H1 (cell line): ENCODE measurements around the gene LRRTM4. TPM values are rescaled to one million over a fixed set of nuclear protein-coding genes. Genes with fewer than 3 reads are reported as not detected.

ENCODE experiments used
- FOSL1 ChIP-seq: IDR thresholded peaks from 2 replicates; pipeline ENCODE4 v1.6.1; 2011; ENCODE audit warnings: mild to moderate bottlenecking, low read depth, low read length, moderate library complexity; ENCODE audit not compliant: insufficient read depth
- POU5F1 ChIP-seq: IDR thresholded peaks from 2 replicates; pipeline ENCODE4 v1.6.1; 2011; ENCODE audit warnings: low read depth, mild to moderate bottlenecking, low read length, moderate library complexity
- SIRT6 ChIP-seq: IDR thresholded peaks from one replicate; pipeline ENCODE4 v1.7.1; 2012; ENCODE audit warnings: low read length, inconsistent platforms
- polyA plus RNA-seq, 7 experiments: library from polyadenylated mRNA; depleted of rRNA in 3 of 7; stranded (reverse) in 5 of 7; unstranded in 2 of 7; fragments of >200 nt in 5 of 7; fragments of 200-250 nt in 2 of 7; gene quantifications; 1 replicate in 5 of 7; 2 replicates in 1 of 7; 4 replicates in 1 of 7; pipeline versions ENCODE4 v1.2.1 to v1.2.3, GENCODE V29; 2011 to 2013; ENCODE audit warnings: missing spikeins in 2 of 7, mixed read lengths in 2 of 7
- total RNA-seq: library from RNA; stranded (reverse); fragmentation: NEBNext Ultra II Directional; extraction: Animal tissue kit (Norgen Biotek cat#: 25700); gene quantifications from 2 replicates; pipeline ENCODE4 v1.2.1, GENCODE V29; 2021

The LRRTM4 gene
- total and polyA plus RNA-seq, 2 of the 8 experiments (the other 6 are each of a cell fraction or from before 2014, with no cell fraction given) = 3.6 to 9.5 TPM

GRCh38 chr2:77322431-77322830, 199.7 kb downstream of the LRRTM4 start (continued):
- TF ChIP-seq SIRT6 (no peak), POU5F1 (no peak), FOSL1 (no peak)
- TF ChIP-seq, all 59 proteins: peak for 0
